Skin epidermis (tissue), 12 donors: ENCODE measurements around the gene CDK15.

Experiments
- H3K27ac ChIP-seq, 21 experiments: fragments of 200-600 bp; sonication (generic) in 11 of 21; one replicate each; pipeline ENCODE4 v1.5.0; 2020; ENCODE audit warnings: mild to moderate bottlenecking in 3 of 21, inconsistent platforms in 2 of 21, moderate library complexity in 2 of 21
- H3K4me3 ChIP-seq, 7 experiments: fragments of 200-600 bp; sonication (generic) in 2 of 7; one replicate each; pipeline ENCODE4 v1.5.0; 2020; ENCODE audit warnings: inconsistent platforms in 2 of 7, mild to moderate bottlenecking in 2 of 7, moderate library complexity in 1 of 7

CDK15 gene

DNA sequence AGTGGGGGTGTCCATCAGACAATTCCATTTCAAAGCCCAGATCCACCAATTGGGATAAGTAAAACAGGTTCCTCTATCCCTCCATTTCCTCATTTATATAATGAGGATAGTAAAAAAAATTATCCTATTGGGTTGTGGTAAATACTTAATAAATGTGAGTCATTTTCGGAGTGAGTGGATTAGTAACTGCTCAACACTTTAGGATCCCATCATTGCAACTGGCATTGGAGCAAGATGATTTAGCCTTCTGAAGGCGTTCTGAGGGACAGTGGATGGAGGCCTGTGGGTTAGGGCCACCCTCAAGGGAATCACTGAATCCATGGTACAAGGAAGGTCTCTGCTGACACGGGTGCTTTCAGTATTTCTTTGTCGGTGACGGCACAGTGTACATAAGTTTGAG is 118.7 kb downstream of the CDK15 start:
- no peak overlapping the region for H3K4me3 ChIP-seq
- H3K27ac ChIP-seq: no peak overlapping the region

DNA sequence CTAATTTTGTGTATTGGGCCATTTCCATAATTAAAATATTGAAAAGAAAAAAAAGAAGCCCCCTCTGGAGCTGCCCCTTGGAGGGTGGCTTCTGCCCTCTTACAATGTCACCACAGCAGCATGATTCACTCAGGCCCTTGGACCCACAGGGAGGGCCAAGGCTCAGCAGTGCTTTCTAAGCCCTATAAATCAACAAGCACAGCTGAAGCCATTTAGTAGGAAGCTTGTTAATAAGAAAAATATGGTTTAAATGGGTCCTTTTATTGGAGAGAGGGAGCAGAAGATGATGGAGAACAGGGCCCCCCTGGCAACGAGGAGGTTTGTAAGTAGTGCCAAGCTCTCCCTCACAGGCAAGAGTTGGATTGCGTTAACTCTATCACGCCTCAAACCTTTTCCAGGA is 119.7 kb downstream of the CDK15 start:
- no peak overlapping the region for H3K27ac ChIP-seq
- no peak overlapping the region for H3K4me3 ChIP-seq

DNA sequence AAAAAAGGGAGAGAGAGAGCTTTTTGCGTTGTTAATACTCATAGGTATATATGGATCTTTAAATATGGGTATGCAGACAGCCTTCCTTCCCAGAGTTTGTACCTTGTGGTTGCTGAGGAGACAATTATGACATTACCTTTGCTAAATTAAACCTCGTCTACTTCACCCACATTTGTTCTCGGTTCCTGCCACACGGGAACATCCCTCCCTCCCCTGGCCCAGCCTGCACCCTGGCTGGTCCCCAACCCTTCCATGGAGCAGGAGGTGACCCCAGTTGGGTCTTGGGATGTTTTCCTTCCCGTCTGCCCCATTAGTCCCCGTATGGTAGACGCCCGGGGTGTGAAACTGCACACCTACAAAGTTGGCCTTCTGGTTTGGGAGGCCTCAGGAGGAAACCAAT is 122.0 kb downstream of the CDK15 start:
- Histone ChIP-seq H3K27ac (no peak overlapping the region), H3K4me3 (no peak overlapping the region)

DNA sequence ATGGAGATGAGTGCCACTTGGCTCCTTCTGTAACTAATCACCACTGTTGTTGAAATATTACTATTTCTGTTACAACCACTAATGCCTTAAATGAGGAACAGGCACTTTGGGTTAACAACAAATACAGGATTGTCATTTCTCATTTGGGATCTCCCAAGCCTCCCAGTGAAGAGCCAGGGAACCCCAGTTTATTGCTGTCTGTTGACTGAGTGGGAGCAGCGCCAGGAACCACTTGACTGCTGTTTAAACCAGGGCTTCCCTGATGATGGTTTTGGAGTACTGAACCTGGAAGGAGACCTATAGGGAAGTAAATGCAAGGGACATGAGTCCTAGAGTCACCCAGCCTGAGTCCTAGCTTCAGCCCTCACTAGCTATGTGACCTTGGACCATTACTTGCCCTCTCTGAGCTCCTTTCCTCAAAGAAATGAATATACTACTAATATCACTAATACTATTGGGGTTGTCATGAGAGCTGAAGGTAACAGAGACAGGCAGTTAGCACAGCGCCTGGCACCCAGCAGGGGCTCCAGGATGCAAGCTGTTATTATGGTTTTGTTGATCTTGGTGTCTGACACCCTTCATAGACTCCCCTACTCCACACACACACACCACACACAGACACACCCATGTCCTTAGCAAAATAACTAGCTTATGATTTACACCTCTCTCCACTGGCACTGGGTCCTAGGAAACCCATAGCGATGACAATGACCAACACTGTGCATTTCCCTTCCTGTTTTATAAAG is 123.1 kb downstream of the CDK15 start:
- H3K4me3 ChIP-seq: no peak overlapping the region

DNA sequence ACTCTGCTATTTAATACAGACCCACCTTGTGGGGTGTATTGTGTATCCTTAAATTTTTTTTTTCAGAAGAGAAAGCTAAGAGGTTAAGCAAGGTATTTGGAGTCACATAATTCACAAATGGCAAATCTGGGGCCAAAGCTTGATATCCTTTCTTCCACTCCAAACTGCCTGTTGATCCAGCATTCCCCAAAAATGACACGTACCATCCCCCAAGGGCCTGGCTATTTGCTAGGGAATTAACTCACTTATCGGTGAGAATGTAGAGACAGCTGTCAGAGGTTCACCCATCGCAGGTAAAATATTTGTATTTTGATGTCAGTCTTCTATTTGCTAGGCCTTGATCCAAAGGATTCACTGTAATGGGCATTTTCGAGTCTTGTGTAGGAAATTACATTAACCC is 123.7 kb downstream of the CDK15 start:
- Histone ChIP-seq H3K4me3 (no peak overlapping the region), H3K27ac (no peak overlapping the region)

More for the DNA sequence above, 123.1 kb downstream of the CDK15 start:
- no peak overlapping the region for H3K27ac ChIP-seq

DNA sequence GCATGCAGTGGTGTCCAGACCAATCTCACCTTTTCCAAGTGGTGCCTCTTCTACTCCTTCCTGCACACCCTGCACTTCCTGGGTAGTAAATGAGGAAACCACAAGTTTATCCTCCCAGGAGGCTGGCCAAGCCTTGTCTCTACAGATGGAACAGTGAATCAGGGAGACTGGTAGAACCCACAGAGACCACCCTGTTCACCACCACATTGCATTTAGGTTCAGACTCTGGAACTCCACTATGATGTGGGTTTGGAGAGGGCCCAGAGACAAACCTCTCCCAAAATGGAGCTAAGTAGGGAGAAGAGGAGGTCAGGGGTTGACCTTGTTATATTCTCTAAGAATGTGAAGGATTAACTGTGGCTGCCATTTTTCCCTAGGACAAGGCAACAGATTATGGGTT is 124.5 kb downstream of the CDK15 start:
- no peak overlapping the region for H3K4me3 ChIP-seq
- H3K27ac ChIP-seq: no peak overlapping the region

DNA sequence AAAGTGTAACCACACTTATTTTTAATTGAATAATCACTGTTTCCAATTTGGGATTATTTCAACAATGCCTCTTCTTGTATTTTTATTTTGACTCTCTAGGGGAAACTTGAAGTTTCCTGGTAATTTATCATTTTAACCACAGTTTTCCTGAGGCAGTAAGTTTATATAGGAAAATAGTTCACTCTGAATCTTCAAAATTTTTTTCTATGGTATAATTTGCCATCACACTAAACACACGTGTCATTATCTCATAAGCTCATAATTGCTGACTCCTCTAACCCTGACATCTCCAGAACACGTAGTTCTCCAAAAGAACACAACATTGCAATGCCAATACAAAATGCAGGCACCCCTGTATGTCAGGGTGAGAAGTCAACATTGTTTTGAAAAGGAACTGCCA is 125.1 kb downstream of the CDK15 start:
- no peak overlapping the region for H3K4me3 ChIP-seq
- H3K27ac ChIP-seq: no peak overlapping the region

DNA sequence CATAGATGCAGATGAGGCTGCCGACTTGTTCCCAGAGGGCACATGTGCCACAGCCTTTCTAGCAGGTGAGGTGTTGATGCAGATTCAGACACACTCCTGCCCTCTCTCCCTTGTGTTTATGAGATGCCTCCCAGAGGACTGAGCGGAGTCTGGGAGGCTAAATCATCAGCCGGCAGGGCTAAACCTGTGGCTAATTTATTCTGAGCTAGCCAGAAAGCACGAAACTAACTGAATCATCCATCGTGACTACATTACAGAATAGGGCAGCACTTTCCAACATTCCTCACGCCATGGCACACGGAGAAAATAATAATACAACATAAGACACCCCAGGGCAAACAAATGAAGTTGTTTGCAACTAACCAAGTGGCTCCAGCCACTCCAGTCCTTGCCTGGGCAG is 125.6 kb downstream of the CDK15 start:
- Histone ChIP-seq H3K4me3 (no peak overlapping the region), H3K27ac (peak overlapping the region in 2 of 21 experiments; percentile 23 to 32)

DNA sequence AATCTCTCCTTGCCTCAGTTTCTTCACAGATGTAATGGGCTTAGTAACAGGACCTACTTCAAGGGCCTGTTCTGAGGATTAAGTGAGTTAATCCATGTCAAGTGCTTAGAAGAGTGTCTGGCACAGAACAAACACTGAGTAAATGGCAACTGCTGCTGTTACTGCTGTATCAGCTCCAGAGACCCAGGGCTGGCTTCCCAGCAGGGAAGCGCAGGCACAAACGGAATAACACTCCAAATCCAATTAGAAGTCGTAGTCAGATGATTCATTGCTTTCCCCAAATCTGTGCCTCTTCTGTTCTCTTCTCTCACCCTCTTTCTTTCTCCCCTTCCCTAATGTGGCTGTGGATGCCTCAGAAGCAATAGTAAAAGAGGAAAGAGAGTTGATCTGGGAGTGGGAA is 126.2 kb downstream of the CDK15 start:
- H3K4me3 ChIP-seq: no peak overlapping the region
- H3K27ac ChIP-seq: peak overlapping the region in 2 of 21 experiments; percentile 23 to 32

DNA sequence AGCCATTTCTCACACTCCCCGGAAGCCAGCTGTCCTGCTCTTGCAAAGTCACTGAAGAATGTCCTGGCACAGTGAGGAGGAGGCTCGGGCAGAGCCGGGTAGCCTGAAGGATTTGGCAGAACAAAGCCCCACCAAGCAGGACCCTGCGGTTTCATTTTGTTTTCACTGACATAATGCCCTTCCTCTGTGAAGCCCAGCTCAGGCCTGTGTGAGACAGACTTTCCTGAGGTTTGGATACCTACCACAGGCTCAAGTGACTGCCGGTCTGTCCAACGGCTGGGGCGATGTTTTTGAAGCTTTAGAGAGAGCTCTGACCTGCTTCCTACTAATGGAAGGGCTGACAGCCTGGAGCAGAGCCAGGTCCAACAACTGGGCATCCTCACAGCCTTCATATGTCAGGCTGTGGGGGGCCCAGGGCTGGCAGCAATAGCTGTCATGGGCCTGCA is 127.5 kb downstream of the CDK15 start:
- no peak overlapping the region for H3K4me3 ChIP-seq
- peak overlapping the region in 1 of 21 experiments; percentile 10 for H3K27ac ChIP-seq

DNA sequence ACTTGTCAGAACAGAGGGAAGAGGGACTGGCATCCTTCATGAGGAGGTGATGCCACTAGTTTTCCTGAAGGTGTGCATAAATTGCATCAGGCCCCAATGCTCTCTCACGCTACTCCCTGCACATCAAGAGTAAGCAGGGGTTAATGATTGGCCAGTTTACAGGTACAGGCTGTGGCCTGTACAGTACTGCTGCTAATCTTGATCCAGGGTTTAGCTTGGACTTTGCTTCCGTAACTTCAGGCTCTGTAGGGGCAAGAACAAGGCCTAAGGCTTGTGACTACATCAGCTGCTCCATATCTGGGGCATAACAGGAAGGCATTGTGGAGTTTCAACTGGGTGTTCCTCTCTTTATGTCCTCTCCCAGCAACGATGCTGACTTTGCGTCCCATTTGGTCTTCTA is 130.5 kb downstream of the CDK15 start:
- Histone ChIP-seq H3K27ac (no peak overlapping the region), H3K4me3 (no peak overlapping the region)

DNA sequence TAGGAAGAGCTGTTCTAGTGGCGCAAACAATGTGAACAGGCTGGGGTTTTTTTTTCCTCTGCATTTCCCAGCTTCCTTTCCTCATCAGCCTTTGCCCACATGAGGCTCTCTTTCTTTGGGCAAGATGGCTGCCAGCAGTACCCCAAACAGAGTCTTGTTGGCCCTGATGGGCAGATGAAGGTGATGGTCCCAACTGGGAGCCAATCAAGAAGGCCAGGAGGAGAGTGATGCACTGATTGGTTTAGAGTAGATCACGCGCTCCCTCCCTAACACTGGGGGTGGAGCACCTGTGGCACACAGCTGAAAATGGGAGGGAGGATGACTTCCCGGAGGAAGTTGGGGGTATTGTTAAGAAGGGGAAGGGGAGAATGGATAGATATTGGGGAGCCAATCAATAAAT is 131.0 kb downstream of the CDK15 start:
- H3K4me3 ChIP-seq: no peak overlapping the region
- no peak overlapping the region for H3K27ac ChIP-seq

DNA sequence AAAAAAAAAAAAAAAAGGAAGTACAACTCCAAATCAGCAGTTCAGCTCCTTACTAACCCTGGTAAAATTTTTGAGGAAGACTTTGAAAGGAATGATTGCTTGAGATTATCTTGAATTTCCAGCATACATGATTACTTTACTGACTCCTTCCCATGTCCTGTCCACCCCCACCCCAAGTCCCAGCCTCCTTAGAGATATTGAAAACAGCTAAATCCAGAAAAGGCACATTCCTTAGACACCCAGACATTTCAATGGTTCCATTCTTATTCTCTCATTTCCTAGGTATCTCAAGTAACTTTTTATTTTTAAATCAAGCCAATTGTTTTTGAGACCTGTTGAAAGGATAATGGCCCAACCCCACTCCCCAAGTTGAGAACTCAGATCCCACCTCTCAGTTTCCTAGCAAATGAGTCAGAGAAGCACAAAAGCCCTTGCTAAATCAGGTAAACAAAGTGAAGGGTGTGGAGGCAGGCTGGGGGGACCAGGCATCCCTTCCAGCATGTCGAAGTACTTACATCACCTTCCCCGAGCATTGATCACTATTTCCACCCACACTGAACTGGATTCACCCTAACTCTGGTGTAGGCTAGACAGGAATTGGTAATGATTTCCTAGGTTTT is 131.9 kb downstream of the CDK15 start:
- H3K27ac ChIP-seq: no peak overlapping the region

DNA sequence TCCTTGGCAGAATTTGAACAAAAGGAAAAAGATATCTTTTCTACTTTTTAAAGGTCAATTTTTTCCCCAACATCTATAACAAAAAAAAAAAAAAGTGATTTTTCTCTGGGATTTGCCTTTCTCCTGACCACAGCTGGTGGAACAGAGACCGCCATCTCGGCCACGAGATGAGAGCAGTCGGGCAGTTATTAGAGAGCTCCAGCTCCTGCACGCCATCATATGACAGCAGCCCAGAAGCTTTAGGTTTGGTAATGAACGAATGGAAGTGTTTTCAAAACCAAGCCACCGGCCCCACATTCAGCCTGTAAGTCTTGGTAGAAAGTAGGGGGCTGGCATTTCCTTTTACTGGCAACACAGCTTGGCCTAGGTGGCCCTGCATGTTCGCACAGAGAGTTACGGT is 132.4 kb downstream of the CDK15 start:
- Histone ChIP-seq H3K27ac (no peak overlapping the region), H3K4me3 (no peak overlapping the region)

More for the DNA sequence above, 131.9 kb downstream of the CDK15 start:
- H3K4me3 ChIP-seq: no peak overlapping the region

DNA sequence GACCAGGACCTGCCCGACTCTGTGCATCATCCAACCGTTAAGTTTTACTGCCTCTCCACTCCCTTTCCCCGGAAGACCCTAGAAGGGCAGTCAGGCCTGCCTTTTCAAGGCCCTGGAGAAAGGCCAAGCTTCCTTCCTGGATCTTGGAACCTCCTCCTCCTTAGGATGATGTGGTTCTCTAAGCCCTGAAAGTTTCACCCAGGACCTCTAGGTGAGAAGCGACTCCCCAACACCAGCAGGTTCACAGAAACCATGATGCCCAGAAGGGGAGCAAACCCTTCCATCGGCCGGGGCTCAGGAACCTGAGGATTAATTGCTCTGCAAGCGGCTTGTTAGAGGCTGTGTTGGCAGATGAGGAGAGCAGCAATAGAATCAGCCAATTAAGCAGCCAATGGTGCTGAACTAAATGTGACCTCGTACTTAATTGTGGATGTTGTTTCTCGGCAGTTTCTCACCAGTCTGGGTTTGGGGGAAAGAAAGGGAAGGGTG is 133.2 kb downstream of the CDK15 start:
- no peak overlapping the region for H3K27ac ChIP-seq
- H3K4me3 ChIP-seq: no peak overlapping the region

DNA sequence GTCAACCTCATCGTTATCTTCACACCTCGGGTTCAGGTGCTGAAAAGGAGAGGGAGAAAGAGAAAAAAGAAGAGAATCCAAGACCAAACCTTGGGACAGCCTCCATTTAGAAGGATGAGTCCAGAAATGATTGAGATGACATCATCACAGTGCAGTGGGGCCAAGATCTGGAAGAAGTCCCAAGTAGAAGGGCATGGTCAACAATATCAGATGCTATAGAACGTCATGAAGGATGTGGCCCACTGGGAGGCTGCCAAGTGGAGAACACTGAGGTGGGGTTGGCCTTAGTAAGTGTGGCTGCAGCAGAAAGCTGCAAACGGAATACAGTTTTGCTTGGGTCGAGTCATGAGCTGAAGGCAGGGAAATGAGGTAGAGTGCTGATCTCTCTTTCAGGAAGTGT is 136.2 kb downstream of the CDK15 start:
- H3K27ac ChIP-seq: no peak overlapping the region

More for the DNA sequence above, 136.2 kb downstream of the CDK15 start:
- no peak overlapping the region for H3K4me3 ChIP-seq
